IMR-90 (cell line): ENCODE measurements around the gene CLRN3. TPM values are rescaled to one million over a fixed set of nuclear protein-coding genes. Genes with fewer than 3 reads are reported as not detected.

Experiments
- ATAC-seq: fragments of 200-7000 bp; cut with Tn5 transposase; 2 replicates; pipeline ENCODE4 v1.9.1; 2020; ENCODE audit warnings: low read depth, mild to moderate bottlenecking, moderate library complexity
- BruUV-seq: library from RNA; stranded (reverse); fragments of 400-500 nt; replicated peaks from 2 replicates; lab custom pipeline; 2021; lab: Mats Ljungman, UMichigan
- CTCF ChIA-PET: fragments of 300-600 bp; formaldehyde crosslinking; extraction: SDS; loops from one replicate; lab custom pipeline; 2021; ENCODE audit warnings: antibody characterized with exemption; lab: Yijun Ruan, JAX
- POLR2A ChIA-PET: fragments of 300-600 bp; sonication (Branson Sonifier 250); formaldehyde crosslinking; loops from one replicate; lab custom pipeline; 2022; ENCODE audit warnings: antibody characterized with exemption; ENCODE audit not compliant: unreplicated experiment; lab: Charles Lee
- DNase-seq: peaks from one replicate; pipeline ENCODE4 v3.0.0; 2013
- H2AFZ ChIP-seq: replicated peaks from 2 replicates; pipeline ENCODE3; 2013; ENCODE audit warnings: low read length, mild to moderate bottlenecking; ENCODE audit not compliant: poor library complexity
- H2AK5ac ChIP-seq: 2 replicates; pipeline ENCODE4 v1.6.1; 2013; ENCODE audit warnings: low read depth, low read length, inconsistent platforms
- H2AK9ac ChIP-seq: replicated peaks from 2 replicates; pipeline ENCODE3; 2013; ENCODE audit warnings: mild to moderate bottlenecking, low read depth, low read length, moderate library complexity; ENCODE audit not compliant: poor library complexity
- H2BK120ac ChIP-seq: 2 replicates; pipeline ENCODE4 v1.6.1; 2013; ENCODE audit warnings: low read depth, low read length, inconsistent platforms
- H2BK15ac ChIP-seq: 3 replicates; pipeline ENCODE4 v1.6.1; 2013; ENCODE audit warnings: low read depth, low read length, inconsistent platforms
- H2BK20ac ChIP-seq: 2 replicates; pipeline ENCODE4 v1.6.1; 2013; ENCODE audit warnings: low read depth, mild to moderate bottlenecking, inconsistent platforms, low read length, moderate library complexity
- H2BK5ac ChIP-seq: 2 replicates; pipeline ENCODE4 v1.6.1; 2013; ENCODE audit warnings: mild to moderate bottlenecking, low read depth, low read length, inconsistent platforms; ENCODE audit not compliant: poor library complexity, severe bottlenecking
- H3K14ac ChIP-seq: replicated peaks from 2 replicates; pipeline ENCODE4 v1.6.1; 2013; ENCODE audit warnings: low read depth, low read length, inconsistent platforms
- H3K18ac ChIP-seq: 2 replicates; pipeline ENCODE4 v1.6.1; 2013; ENCODE audit warnings: low read depth, low read length, control low read depth
- H3K23ac ChIP-seq: 2 replicates; pipeline ENCODE4 v1.6.1; 2013; ENCODE audit warnings: low read depth, low read length, inconsistent platforms
- H3K27ac ChIP-seq: 2 replicates; pipeline ENCODE4 v1.5.1; 2013; ENCODE audit warnings: mild to moderate bottlenecking, control low read depth, low read length; ENCODE audit not compliant: insufficient read depth
- H3K27me3 ChIP-seq: 2 replicates; pipeline ENCODE4 v1.6.1; 2013; ENCODE audit warnings: low read length; ENCODE audit not compliant: control insufficient read depth, insufficient read depth
- H3K36me3 ChIP-seq: 2 replicates; pipeline ENCODE4 v1.6.1; 2013; ENCODE audit warnings: low read length, mixed read lengths; ENCODE audit not compliant: control insufficient read depth, insufficient read depth
- H3K4ac ChIP-seq: 2 replicates; pipeline ENCODE4 v1.6.1; 2013; ENCODE audit warnings: low read depth, low read length, inconsistent platforms
- H3K4me1 ChIP-seq: 2 replicates; pipeline ENCODE4 v1.6.1; 2013; ENCODE audit warnings: low read length, mixed read lengths; ENCODE audit not compliant: control insufficient read depth, insufficient read depth
- H3K4me2 ChIP-seq: 2 replicates; pipeline ENCODE4 v1.6.1; 2013; ENCODE audit warnings: low read depth, mild to moderate bottlenecking, control low read depth, low read length, moderate library complexity
- H3K4me3 ChIP-seq: 2 replicates; pipeline ENCODE4 v1.5.1; 2013; ENCODE audit warnings: low read depth, mild to moderate bottlenecking, control low read depth, low read length, moderate library complexity; ENCODE audit not compliant: insufficient read depth
- H3K56ac ChIP-seq: 2 replicates; pipeline ENCODE4 v1.6.1; 2013; ENCODE audit warnings: low read length, inconsistent platforms; ENCODE audit not compliant: insufficient read depth; ENCODE audit errors: extremely low read depth
- H3K79me1 ChIP-seq, 2 experiments: 2 replicates each; pipeline ENCODE4 v1.6.1; 2013; ENCODE audit warnings: low read length in 2 of 2, inconsistent platforms in 1 of 2, low read depth in 1 of 2
- H3K9ac ChIP-seq: 2 replicates; pipeline ENCODE4 v1.6.1; 2013; ENCODE audit warnings: low read depth, low read length, control low read depth
- H3K9me1 ChIP-seq: 2 replicates; pipeline ENCODE4 v1.6.1; 2013; ENCODE audit warnings: low read length, inconsistent platforms; ENCODE audit not compliant: insufficient read depth
- H3K9me3 ChIP-seq: 2 replicates; pipeline ENCODE4 v1.6.1; 2013; ENCODE audit warnings: low read length; ENCODE audit not compliant: control insufficient read depth, insufficient read depth
- H4K20me1 ChIP-seq: 2 replicates; pipeline ENCODE4 v1.6.1; 2013; ENCODE audit warnings: low read length, inconsistent platforms; ENCODE audit not compliant: insufficient read depth
- H4K5ac ChIP-seq: 2 replicates; pipeline ENCODE4 v1.6.1; 2013; ENCODE audit warnings: mild to moderate bottlenecking, low read depth, low read length, control low read depth
- H4K8ac ChIP-seq, 2 experiments: 2 replicates each; pipeline ENCODE4 v1.6.1; 2013; ENCODE audit warnings: low read depth in 2 of 2, low read length in 2 of 2, control low read depth in 1 of 2, inconsistent platforms in 1 of 2
- H4K91ac ChIP-seq: 2 replicates; pipeline ENCODE4 v1.6.1; 2013; ENCODE audit warnings: low read depth, low read length, inconsistent platforms; ENCODE audit not compliant: insufficient read depth
- RCOR1 ChIP-seq: IDR thresholded peaks from 2 replicates; pipeline ENCODE4 v1.6.1; 2012; ENCODE audit warnings: mild to moderate bottlenecking, low read length, improper control_type of control experiment; ENCODE audit not compliant: insufficient replicate concordance
- WGBS, 2 experiments: methylation state at CpG; one replicate each; pipeline versions ENCODE4 v1.1.5 to v1.1.7; 2013; ENCODE audit warnings: missing lambda C conversion rate in 2 of 2; ENCODE audit not compliant: insufficient read length in 1 of 2; ENCODE audit errors: extremely low coverage in 2 of 2; 5-methylcytosine and 5-hydroxymethylcytosine counted together
- dilution Hi-C: fragments of 300-500 bp; cut with HindIII; formaldehyde crosslinking; loops from one replicate; pipeline ENCODE4 v1.14.3; 2018; ENCODE audit warnings: low sequenced_read_pairs; ENCODE audit not compliant: unreplicated experiment
- in situ Hi-C: fragments of 300-500 bp; cut with MboI; formaldehyde crosslinking; loops from 3 replicates; pipeline ENCODE4 v1.14.3; 2019; ENCODE audit warnings: low sequenced_read_pairs, inconsistent platforms, mixed read lengths
- intact Hi-C: fragments of 100-400 bp; cut with micrococcal nuclease; formaldehyde crosslinking; loops from 2 replicates; pipeline ENCODE4 v1.10.0; 2022
- polyA plus RNA-seq, 3 experiments: library from polyadenylated mRNA; depleted of rRNA; stranded (reverse); fragments of >200 nt; gene quantifications; 2 replicates each; pipeline ENCODE4 v1.2.3, GENCODE V29; 2012; ENCODE audit warnings: low replicate concordance in 1 of 3
- total RNA-seq: library from RNA; depleted of rRNA; stranded (reverse); fragments of >200 nt; gene quantifications from 2 replicates; pipeline ENCODE4 v1.2.3, GENCODE V29; 2012

The CLRN3 gene
- total and polyA plus RNA-seq, 2 of the 4 experiments (the other 2 are of a cell fraction) = not detected

DNA sequence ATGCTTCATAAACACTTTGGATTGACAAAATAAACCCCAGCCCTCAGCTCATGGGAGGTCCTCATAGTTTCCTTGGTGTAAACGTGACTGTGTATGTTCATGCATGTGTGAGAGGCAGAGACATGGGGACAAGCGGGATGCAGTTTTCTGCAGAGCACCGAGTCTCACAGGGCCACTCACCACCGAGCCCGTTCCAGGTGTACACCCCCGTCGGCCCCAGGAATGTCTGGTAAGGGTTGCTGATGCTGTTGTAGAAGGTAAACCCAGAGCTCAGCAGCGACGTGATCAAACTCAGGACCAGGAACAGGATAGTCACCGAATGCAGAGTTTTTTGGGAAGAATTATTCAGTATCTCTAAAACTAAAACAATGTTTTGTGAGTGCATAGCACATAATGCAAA, 9.2 kb downstream of the CLRN3 start:
- Histone ChIP-seq H3K23ac (no peak overlapping the region), H3K9me1 (no peaks in the 10 kb centered on the region; the same call in 1 of the 2 replicates), H3K9ac (no peak overlapping the region), H3K27me3 (no peaks in the 10 kb centered on the region), H2BK5ac (no peak overlapping the region), H4K8ac (no peak overlapping the region), H4K20me1 (no peaks in the 10 kb centered on the region), H2AK9ac (no peak overlapping the region), H3K18ac (no peak overlapping the region), H3K14ac (no peak overlapping the region), H2BK15ac (no peak overlapping the region), H3K9me3 (no peaks in the 10 kb centered on the region), H3K4me3 (no peak overlapping the region), H3K36me3 (no peaks in the 10 kb centered on the region), H3K4me1 (no peaks in the 10 kb centered on the region), H3K56ac (no peak overlapping the region), H4K91ac (no peak overlapping the region), H2BK20ac (no peak overlapping the region), H2AFZ (no peak overlapping the region), H4K5ac (no peak overlapping the region), H3K4me2 (no peak overlapping the region), H2AK5ac (no peak overlapping the region), H3K27ac (no peak overlapping the region), H2BK120ac (no peak overlapping the region), H3K4ac (no peak overlapping the region), H3K79me1 (no peaks in the 10 kb centered on the region)
- intact Hi-C loops = no loop called here
- ChIA-PET CTCF (no interaction called here), POLR2A (no interaction called here)
- BruUV-seq = no TSS peak
- in situ Hi-C loops = no loop called here
- no CpG with 5 or more reads among the region's 10 CpGs for WGBS, 2 experiments
- no peak for ATAC-seq
- dilution Hi-C loops = no loop called here
- no peak for DNase-seq
- no peak for TF ChIP-seq RCOR1
